Lower leg skin (tissue), 3 donors: ENCODE data around the gene KDM4D.

Source experiments
- POLR2A ChIP-seq, 2 donors: fragments of 450-650 bp; IDR thresholded peaks; one replicate each; pipeline ENCODE4 v1.6.1; 2016 to 2017; ENCODE audit warnings: antibody characterized with exemption in 2 of 2, mild to moderate bottlenecking in 1 of 2, moderate library complexity in 1 of 2
- TF ChIP-seq, protein P1 (sequence below), 3 donors: fragments of 450-650 bp; IDR thresholded peaks; one replicate each; pipeline ENCODE4 v1.5.1; 2016; ENCODE audit warnings: antibody characterized with exemption in 3 of 3, mild to moderate bottlenecking in 3 of 3, moderate library complexity in 2 of 3

GRCh38 chr11:94925422-94926270, 47.9 kb upstream of the KDM4D start:
- no peak for TF ChIP-seq POLR2A (IDR thresholded peaks at IDR 0.05)
- TF ChIP-seq, protein P1, sequence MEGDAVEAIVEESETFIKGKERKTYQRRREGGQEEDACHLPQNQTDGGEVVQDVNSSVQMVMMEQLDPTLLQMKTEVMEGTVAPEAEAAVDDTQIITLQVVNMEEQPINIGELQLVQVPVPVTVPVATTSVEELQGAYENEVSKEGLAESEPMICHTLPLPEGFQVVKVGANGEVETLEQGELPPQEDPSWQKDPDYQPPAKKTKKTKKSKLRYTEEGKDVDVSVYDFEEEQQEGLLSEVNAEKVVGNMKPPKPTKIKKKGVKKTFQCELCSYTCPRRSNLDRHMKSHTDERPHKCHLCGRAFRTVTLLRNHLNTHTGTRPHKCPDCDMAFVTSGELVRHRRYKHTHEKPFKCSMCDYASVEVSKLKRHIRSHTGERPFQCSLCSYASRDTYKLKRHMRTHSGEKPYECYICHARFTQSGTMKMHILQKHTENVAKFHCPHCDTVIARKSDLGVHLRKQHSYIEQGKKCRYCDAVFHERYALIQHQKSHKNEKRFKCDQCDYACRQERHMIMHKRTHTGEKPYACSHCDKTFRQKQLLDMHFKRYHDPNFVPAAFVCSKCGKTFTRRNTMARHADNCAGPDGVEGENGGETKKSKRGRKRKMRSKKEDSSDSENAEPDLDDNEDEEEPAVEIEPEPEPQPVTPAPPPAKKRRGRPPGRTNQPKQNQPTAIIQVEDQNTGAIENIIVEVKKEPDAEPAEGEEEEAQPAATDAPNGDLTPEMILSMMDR (IDR thresholded peaks at IDR 0.05), result no peak
